D721Med (cell line): ENCODE results near the gene DHRS13.
A peak's percentile ranks its signal among the peaks of the same experiment; 100 is the strongest.
"Not testable (repeated sequence)": the region's sequence is repeated elsewhere in the genome, so short reads cannot be mapped to it uniquely, and the experiment has no call there.

Source experiments
- DNase-seq: peaks from one replicate; pipeline ENCODE4 v3.0.0; 2011; ENCODE audit warnings: low spot score; ENCODE audit not compliant: insufficient read length
- FAIRE-seq: peaks from 2 replicates; lab custom pipeline; 2011; peaks lifted over from hg19 to GRCh38; lab: Jason Lieb, UNC
- CTCF ChIP-seq: IDR thresholded peaks from 2 replicates; pipeline ENCODE4 v1.5.1; 2012; ENCODE audit warnings: mild to moderate bottlenecking, control low read depth; ENCODE audit not compliant: insufficient read depth; ENCODE audit errors: missing control alignments

DHRS13 gene

GRCh38 chr17:28880572-28880945 lies 22.3 kb downstream of the DHRS13 start:
- FAIRE-seq (no peak), DNase-seq (no peak)
- no peak for TF ChIP-seq CTCF

GRCh38 chr17:28879886-28880571 lies 22.9 kb downstream of the DHRS13 start:
- DNase-seq (no peak), FAIRE-seq (no peak)
- no peak for TF ChIP-seq CTCF

- DNase-seq: no peak
- peak; percentile 59 for TF ChIP-seq CTCF
- FAIRE-seq: no peak
These were observed 23.9 kb downstream of the DHRS13 start for GRCh38 chr17:28878981-28879380.

GRCh38 chr17:28878158-28878910 lies 24.5 kb downstream of the DHRS13 start:
- DNase-seq (no peak), FAIRE-seq (no peak)
- TF ChIP-seq CTCF: no peak

- not testable (repeated sequence) for FAIRE-seq, DNase-seq
These were observed 25.6 kb downstream of the DHRS13 start for GRCh38 chr17:28877150-28877711.

GRCh38 chr17:28875848-28876550 lies 26.9 kb downstream of the DHRS13 start:
- no peak for FAIRE-seq
- TF ChIP-seq CTCF: no peak
- no peak for DNase-seq

GRCh38 chr17:28874750-28875149 lies 28.1 kb downstream of the DHRS13 start:
- FAIRE-seq: no peak
- TF ChIP-seq CTCF: no peak
- no peak for DNase-seq
